ENCODE data around the gene SPPL2A. TPM values are rescaled to one million over a fixed set of nuclear protein-coding genes. Genes with fewer than 3 reads are reported as not detected.

SPPL2A gene
- polyA plus RNA-seq, 1 donor (not counting 4 experiments of a cell fraction or from before 2014, with no cell fraction given), result 59.4 TPM

DNA sequence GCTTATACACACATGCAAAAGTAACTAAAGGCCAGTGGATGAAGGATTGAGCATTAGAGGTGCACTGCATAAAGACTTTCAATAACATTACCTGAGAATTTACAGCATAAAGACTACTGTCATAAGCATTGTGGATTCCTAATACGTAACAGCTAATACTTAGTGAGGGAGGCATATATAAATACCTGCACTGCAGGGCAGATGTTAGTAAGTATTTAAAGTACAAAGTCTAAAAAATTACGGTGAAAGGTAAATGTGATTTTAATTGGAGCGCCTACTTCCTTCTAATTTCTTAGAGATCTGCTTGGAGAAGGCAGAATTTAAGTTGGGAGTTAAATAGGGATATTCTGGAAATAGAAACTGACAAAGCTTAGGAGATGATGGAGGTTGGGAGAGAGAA is 53.5 kb downstream of the SPPL2A start:
- no peak overlapping the region for H3K27ac ChIP-seq (ENCODE audit: control insufficient read depth, insufficient read depth, low read length)
- no peaks in the 10 kb centered on the region for H3K9me1 ChIP-seq (ENCODE audit: control insufficient read depth, extremely low read depth, insufficient read depth, low read length)
- no peak overlapping the region for H2AFZ ChIP-seq (ENCODE audit: control insufficient read depth, low read length)
- H4K20me1 ChIP-seq (ENCODE audit: control insufficient read depth, extremely low read depth, insufficient read depth, low read length), result no peaks in the 10 kb centered on the region
- H3K4me1 ChIP-seq (ENCODE audit: control insufficient read depth, extremely low read depth, insufficient read depth, low read length), result no peaks in the 10 kb centered on the region
- H3K9ac ChIP-seq (ENCODE audit: control insufficient read depth, extremely low read depth, insufficient read depth, low read length), result no peak overlapping the region
- H3K4me3 ChIP-seq (ENCODE audit: control insufficient read depth in 2 of 3, extremely low read depth in 1 of 3, insufficient read depth in 2 of 3, low read depth in 1 of 3, low read length in 3 of 3), result no peak overlapping the region
- FAIRE-seq, result no peak
- H3K4me2 ChIP-seq (ENCODE audit: control insufficient read depth, extremely low read depth, insufficient read depth, low read depth, low read length), result no peak overlapping the region
- DNase-seq (ENCODE audit: low read depth, low spot score), result no peak
- H3K79me2 ChIP-seq (ENCODE audit: control insufficient read depth, insufficient read depth, low read length), result no peaks in the 10 kb centered on the region
- peaks cover 0 to 3% of the 10 kb centered on the region in 2 experiments for H3K36me3 ChIP-seq (ENCODE audit: control insufficient read depth in 2 of 2, extremely low read depth in 1 of 2, insufficient read depth in 2 of 2, low read length in 2 of 2)
- no peaks in the 10 kb centered on the region for H3K9me3 ChIP-seq (ENCODE audit: control insufficient read depth, low read depth, low read length)
- dilution Hi-C loops (cut with MboI; ENCODE audit: extremely low pct_ligation_motif_present, low sequenced_read_pairs), result no loop called here
- no peaks in the 10 kb centered on the region for H3K27me3 ChIP-seq (ENCODE audit: control insufficient read depth, extremely low read depth, insufficient read depth, low read length)
- TF ChIP-seq, protein P1, sequence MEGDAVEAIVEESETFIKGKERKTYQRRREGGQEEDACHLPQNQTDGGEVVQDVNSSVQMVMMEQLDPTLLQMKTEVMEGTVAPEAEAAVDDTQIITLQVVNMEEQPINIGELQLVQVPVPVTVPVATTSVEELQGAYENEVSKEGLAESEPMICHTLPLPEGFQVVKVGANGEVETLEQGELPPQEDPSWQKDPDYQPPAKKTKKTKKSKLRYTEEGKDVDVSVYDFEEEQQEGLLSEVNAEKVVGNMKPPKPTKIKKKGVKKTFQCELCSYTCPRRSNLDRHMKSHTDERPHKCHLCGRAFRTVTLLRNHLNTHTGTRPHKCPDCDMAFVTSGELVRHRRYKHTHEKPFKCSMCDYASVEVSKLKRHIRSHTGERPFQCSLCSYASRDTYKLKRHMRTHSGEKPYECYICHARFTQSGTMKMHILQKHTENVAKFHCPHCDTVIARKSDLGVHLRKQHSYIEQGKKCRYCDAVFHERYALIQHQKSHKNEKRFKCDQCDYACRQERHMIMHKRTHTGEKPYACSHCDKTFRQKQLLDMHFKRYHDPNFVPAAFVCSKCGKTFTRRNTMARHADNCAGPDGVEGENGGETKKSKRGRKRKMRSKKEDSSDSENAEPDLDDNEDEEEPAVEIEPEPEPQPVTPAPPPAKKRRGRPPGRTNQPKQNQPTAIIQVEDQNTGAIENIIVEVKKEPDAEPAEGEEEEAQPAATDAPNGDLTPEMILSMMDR (optimal IDR thresholded peaks at IDR 0.05 in 1 of 3, IDR thresholded peaks at IDR 0.05 in 1 of 3, conservative IDR thresholded peaks at IDR 0.05 in 1 of 3; ENCODE audit: extremely low read depth in 1 of 3, insufficient read depth in 2 of 3, low read length in 3 of 3), result no peak
- no peak for TF ChIP-seq EZH2 (IDR thresholded peaks at IDR 0.05; ENCODE audit: low read length)

DNA sequence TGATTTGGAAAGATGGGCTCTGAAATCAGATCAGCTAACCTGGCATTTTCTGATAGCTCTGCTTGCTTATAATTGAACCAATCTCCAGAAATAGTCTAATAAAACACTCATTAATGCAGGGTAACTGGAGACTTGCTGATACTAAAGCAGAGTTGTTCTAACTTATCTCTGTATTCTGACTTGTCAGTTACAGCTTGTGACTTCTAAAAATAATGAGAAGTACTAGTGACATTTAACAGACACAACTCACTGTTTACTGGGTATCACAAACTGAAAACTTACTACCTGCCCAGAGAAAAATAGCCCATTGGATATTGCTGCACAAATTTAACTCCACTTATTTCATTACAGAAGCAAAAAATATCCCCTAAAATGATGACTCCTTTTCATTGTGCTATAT is 54.9 kb downstream of the SPPL2A start:
- no peak overlapping the region for H2AFZ ChIP-seq (ENCODE audit: control insufficient read depth, low read length)
- H4K20me1 ChIP-seq (ENCODE audit: control insufficient read depth, extremely low read depth, insufficient read depth, low read length), result no peaks in the 10 kb centered on the region
- H3K27ac ChIP-seq (ENCODE audit: control insufficient read depth, insufficient read depth, low read length), result no peak overlapping the region
- DNase-seq (ENCODE audit: low read depth, low spot score) (no peak), FAIRE-seq (peak; percentile 39)
- no peaks in the 10 kb centered on the region for H3K79me2 ChIP-seq (ENCODE audit: control insufficient read depth, insufficient read depth, low read length)
- no peak overlapping the region for H3K4me2 ChIP-seq (ENCODE audit: control insufficient read depth, extremely low read depth, insufficient read depth, low read depth, low read length)
- H3K9ac ChIP-seq (ENCODE audit: control insufficient read depth, extremely low read depth, insufficient read depth, low read length), result no peak overlapping the region
- peaks cover 0 to 3% of the 10 kb centered on the region in 2 experiments for H3K36me3 ChIP-seq (ENCODE audit: control insufficient read depth in 2 of 2, extremely low read depth in 1 of 2, insufficient read depth in 2 of 2, low read length in 2 of 2)
- no peaks in the 10 kb centered on the region for H3K9me3 ChIP-seq (ENCODE audit: control insufficient read depth, low read depth, low read length)
- no peaks in the 10 kb centered on the region for H3K27me3 ChIP-seq (ENCODE audit: control insufficient read depth, extremely low read depth, insufficient read depth, low read length)
- H3K4me3 ChIP-seq (ENCODE audit: control insufficient read depth in 2 of 3, extremely low read depth in 1 of 3, insufficient read depth in 2 of 3, low read depth in 1 of 3, low read length in 3 of 3), result no peak overlapping the region
- TF ChIP-seq, protein P1 (optimal IDR thresholded peaks at IDR 0.05 in 1 of 3, IDR thresholded peaks at IDR 0.05 in 1 of 3, conservative IDR thresholded peaks at IDR 0.05 in 1 of 3; ENCODE audit: extremely low read depth in 1 of 3, insufficient read depth in 2 of 3, low read length in 3 of 3), result no peak
- TF ChIP-seq EZH2 (IDR thresholded peaks at IDR 0.05; ENCODE audit: low read length), result no peak
- dilution Hi-C loops (cut with MboI; ENCODE audit: extremely low pct_ligation_motif_present, low sequenced_read_pairs), result no loop called here
- no peaks in the 10 kb centered on the region for H3K9me1 ChIP-seq (ENCODE audit: control insufficient read depth, extremely low read depth, insufficient read depth, low read length)
- no peaks in the 10 kb centered on the region for H3K4me1 ChIP-seq (ENCODE audit: control insufficient read depth, extremely low read depth, insufficient read depth, low read length)

Measured in keratinocyte (primary cell).